Measurements from ENCODE around the gene KCNG3. TPM values are rescaled to one million over a fixed set of nuclear protein-coding genes. Genes with fewer than 3 reads are reported as not detected.

KCNG3 gene
- total and polyA plus RNA-seq, 2 of the 13 experiments (the other 11 are each of a cell fraction or from before 2014, with no cell fraction given) = 2.8 to 4.8 TPM

- Histone ChIP-seq H3K9ac (ENCODE audit: insufficient read depth, low read depth, low read length) (no peak overlapping the region), H2AFZ (ENCODE audit: low read length) (no peak overlapping the region), H4K20me1 (ENCODE audit: insufficient read depth, low read length) (no peaks in the 10 kb centered on the region), H3K9me3 (ENCODE audit: low read length) (no peaks in the 10 kb centered on the region), H3K36me3 (replicated peaks in 1 of 2; ENCODE audit: control insufficient read depth in 1 of 2, insufficient read depth in 2 of 2, low read length in 2 of 2) (peaks cover 0 to 3% of the 10 kb centered on the region in 2 experiments; a peak in 1 of 5 replicates), H3K4me1 (ENCODE audit: insufficient read depth, low read length) (peaks cover 19% of the 10 kb centered on the region), H3K27ac (ENCODE audit: extremely low read length, insufficient read depth, low read length) (no peak overlapping the region), H3K4me2 (ENCODE audit: low read depth, low read length) (no peak overlapping the region), H3K79me2 (ENCODE audit: insufficient read depth, low read length) (peaks cover 22% of the 10 kb centered on the region), H3K27me3 (ENCODE audit: control insufficient read depth in 1 of 2, insufficient read depth in 2 of 2, low read length in 2 of 2) (no peaks in the 10 kb centered on the region), H3K4me3 (replicated peaks in 1 of 3; ENCODE audit: insufficient read depth in 1 of 3, low read depth in 2 of 3, low read length in 3 of 3) (no peak overlapping the region)
- ChIA-PET POLR2A (no interaction called here), CTCF (ENCODE audit: low intra/inter-chr PET ratio, low total read pairs) (no interaction called here)
- DNase-seq (ENCODE audit: low spot score) = no peak
- BruUV-seq (replicated peaks) = no TSS peak
- ATAC-seq = no peak
- TF ChIP-seq KAT2B (IDR thresholded peaks at IDR 0.05; ENCODE audit: borderline replicate concordance, low read depth, low read length) = no peak
- peak; percentile 57 for TF ChIP-seq ATF7 (IDR thresholded peaks at IDR 0.05)
- TF ChIP-seq ATF7 (CRISPR knock-in tag; IDR thresholded peaks at IDR 0.05) = no peak
- TF ChIP-seq RFXANK (CRISPR knock-in tag; IDR thresholded peaks at IDR 0.05) = no peak
- TF ChIP-seq CEBPB (IDR thresholded peaks at IDR 0.05; ENCODE audit: borderline replicate concordance, low read depth, low read length) = peak; percentile 86
- peak; percentile 72 for TF ChIP-seq CEBPG (CRISPR knock-in tag; IDR thresholded peaks at IDR 0.05)
- TF ChIP-seq MIXL1 (CRISPR knock-in tag; IDR thresholded peaks at IDR 0.05) = no peak
- no peak for TF ChIP-seq DDIT3 (CRISPR knock-in tag; IDR thresholded peaks at IDR 0.05)
- TF ChIP-seq CEBPZ (IDR thresholded peaks at IDR 0.05; ENCODE audit: low read length) = no peak
- no peak for TF ChIP-seq CAMTA2 (CRISPR knock-in tag; IDR thresholded peaks at IDR 0.05; ENCODE audit: borderline replicate concordance)
- intact Hi-C loops (cut with micrococcal nuclease; ENCODE audit: unreplicated experiment) (no loop called here), in situ Hi-C loops (cut with HindIII; ENCODE audit: extremely low pct_ligation_motif_present, low pct_unique_long_range_greater_than_20kb) (no loop called here)
- no peak for FAIRE-seq
- 100% methylated on average over 3 of the region's 3 CpGs for WGBS (ENCODE audit: low lambda C conversion rate)
These were observed 34.5 kb downstream of the KCNG3 start for GRCh38 chr2:42459296-42459695.
